K562 (cell line): Measurements from ENCODE around the gene AMBRA1. TPM values are rescaled to one million over a fixed set of nuclear protein-coding genes. Genes with fewer than 3 reads are reported as not detected.

Experiments used
- ATAC-seq: fragments of 200-7000 bp; cut with Tn5 transposase; 3 replicates; pipeline ENCODE4 v1.9.1; 2020; ENCODE audit warnings: moderate library complexity
- BruUV-seq: library from RNA; stranded (reverse); fragments of 400-500 nt; replicated peaks from 2 replicates; lab custom pipeline; 2021; lab: Mats Ljungman, UMichigan
- CTCF ChIA-PET: fragments of 300-600 bp; formaldehyde crosslinking; extraction: SDS; loops from one replicate; lab custom pipeline; 2021; ENCODE audit warnings: low intra/inter-chr PET ratio; lab: Yijun Ruan, JAX
- POLR2A ChIA-PET: fragments of 300-600, 350-650 bp; sonication (Branson Sonifier 250); formaldehyde crosslinking; extraction: SDS; loops from one replicate; lab custom pipeline; 2021; ENCODE audit warnings: antibody characterized with exemption, inconsistent platforms; lab: Yijun Ruan, JAX
- DNase-seq, 4 experiments: peaks; one replicate each; pipeline versions ENCODE4 v3.0.0 to v3.0.0-alpha.2; 2011 to 2018; ENCODE audit warnings: low spot score in 3 of 4, mixed read lengths in 3 of 4; ENCODE audit errors: extremely low read depth in 1 of 4
- FAIRE-seq: peaks from 2 replicates; lab custom pipeline; 2011; peaks lifted over from hg19 to GRCh38; lab: Jason Lieb, UNC
- H2AFZ ChIP-seq: 2 replicates; pipeline ENCODE4 v1.6.0; 2011; ENCODE audit warnings: low read depth, low read length, control low read depth, inconsistent platforms
- H3K27ac ChIP-seq: fragments of 200-600 bp; 3 replicates; pipeline ENCODE4 v1.8.0; 2011; ENCODE audit warnings: low read depth, mild to moderate bottlenecking, control low read depth, inconsistent platforms, low read length, moderate library complexity, mixed read lengths; ENCODE audit errors: extremely low read depth
- H3K27me3 ChIP-seq, 2 experiments: fragments of 300-600 bp in 1 of 2; 2 replicates in 1 of 2; 3 replicates in 1 of 2; pipeline versions ENCODE4 v1.6.0 to v1.8.0; 2011; ENCODE audit warnings: inconsistent platforms in 2 of 2, low read length in 2 of 2, mild to moderate bottlenecking in 1 of 2, mixed read lengths in 1 of 2, moderate library complexity in 1 of 2; ENCODE audit not compliant: control insufficient read depth in 2 of 2, insufficient read depth in 2 of 2
- H3K36me3 ChIP-seq: fragments of 300-600 bp; 3 replicates; pipeline ENCODE4 v1.8.0; 2011; ENCODE audit warnings: mild to moderate bottlenecking, low read length, inconsistent platforms; ENCODE audit not compliant: control insufficient read depth, insufficient read depth
- H3K4me1 ChIP-seq, 2 experiments: fragments of 200-600 bp in 1 of 2; replicated peaks in 1 of 2; 2 replicates in 1 of 2; 3 replicates in 1 of 2; pipeline versions ENCODE4 v1.5.1 to v1.8.0; 2011; ENCODE audit warnings: inconsistent platforms in 2 of 2, low read length in 2 of 2, mild to moderate bottlenecking in 1 of 2, mixed read lengths in 1 of 2, moderate library complexity in 1 of 2; ENCODE audit not compliant: control insufficient read depth in 2 of 2, insufficient read depth in 2 of 2
- H3K4me2 ChIP-seq: 2 replicates; pipeline ENCODE4 v1.6.1; 2011; ENCODE audit warnings: low read length, control low read depth, inconsistent platforms, mixed read lengths; ENCODE audit not compliant: insufficient read depth
- H3K4me3 ChIP-seq: fragments of 200-600 bp; sonication (generic), shearing (Covaris generic); 2 replicates; pipeline ENCODE4 v1.5.1; 2016; ENCODE audit warnings: control low read depth, inconsistent platforms
- H3K79me2 ChIP-seq: fragments of 200-600 bp; 3 replicates; pipeline ENCODE4 v1.8.0; 2011; ENCODE audit warnings: low read length, inconsistent platforms; ENCODE audit not compliant: control insufficient read depth, insufficient read depth
- H3K9ac ChIP-seq, 2 experiments: 2 replicates each; pipeline versions ENCODE4 v1.6.0 to v1.6.1; 2011; ENCODE audit warnings: low read depth in 2 of 2, low read length in 2 of 2, control low read depth in 1 of 2, inconsistent platforms in 1 of 2, mild to moderate bottlenecking in 1 of 2, mixed read lengths in 1 of 2; ENCODE audit not compliant: insufficient read depth in 1 of 2
- H3K9me1 ChIP-seq: one replicate; pipeline ENCODE4 v1.6.0; 2011; ENCODE audit warnings: inconsistent platforms, mild to moderate bottlenecking, low read length, moderate library complexity; ENCODE audit not compliant: control insufficient read depth, insufficient read depth
- H3K9me3 ChIP-seq: replicated peaks from 2 replicates; pipeline ENCODE4 v1.5.1; 2011; ENCODE audit warnings: low read depth, low read length, inconsistent platforms; ENCODE audit not compliant: control insufficient read depth, insufficient read depth
- H4K20me1 ChIP-seq: replicated peaks from 2 replicates; pipeline ENCODE4 v1.6.1; 2011; ENCODE audit warnings: low read length, inconsistent platforms, mixed read lengths; ENCODE audit not compliant: control insufficient read depth, insufficient read depth
- ASH1L ChIP-seq: fragments of 450-650 bp; IDR thresholded peaks from 2 replicates; pipeline ENCODE4 v1.6.1; 2018; ENCODE audit warnings: borderline replicate concordance, mild to moderate bottlenecking, low read depth; ENCODE audit not compliant: partially characterized antibody
- C11orf30 ChIP-seq: fragments of 450-650 bp; IDR thresholded peaks from 2 replicates; pipeline ENCODE4 v1.6.1; 2016; ENCODE audit warnings: low read depth, mild to moderate bottlenecking
- CHD1 ChIP-seq: fragments of 200-600 bp; sonication (generic); IDR thresholded peaks from one replicate; pipeline ENCODE4 v1.6.1; 2012; ENCODE audit warnings: mild to moderate bottlenecking, moderate library complexity, low read length, inconsistent platforms
- CXXC5 ChIP-seq: fragments of 250-450 bp; sonication (Bioruptor Pico); IDR thresholded peaks from 2 replicates; pipeline ENCODE4 v1.8.0; 2022; ENCODE audit warnings: inconsistent platforms, mild to moderate bottlenecking, moderate library complexity
- DDX20 ChIP-seq: fragments of 450-650 bp; IDR thresholded peaks from 2 replicates; pipeline ENCODE4 v1.6.1; 2016; ENCODE audit warnings: missing genetic modification characterization, low read depth, mild to moderate bottlenecking, missing compliant biosample characterization, moderate library complexity
- MBD2 ChIP-seq: sonication (generic); IDR thresholded peaks from 2 replicates; pipeline ENCODE4 v1.6.1; 2016; ENCODE audit warnings: low read depth, borderline replicate concordance
- MTA1 ChIP-seq: fragments of 450-650 bp; IDR thresholded peaks from 2 replicates; pipeline ENCODE4 v1.6.1; 2017; ENCODE audit warnings: borderline replicate concordance
- NCOA6 ChIP-seq: fragments of 450-650 bp; IDR thresholded peaks from 2 replicates; pipeline ENCODE4 v1.6.1; 2017; ENCODE audit warnings: mild to moderate bottlenecking
- OTX1 ChIP-seq: fragments of 450-650 bp; formaldehyde crosslinking; IDR thresholded peaks from 2 replicates; pipeline ENCODE4 v1.4.0; 2022; ENCODE audit warnings: mild to moderate bottlenecking
- PRPF4 ChIP-seq: fragments of 200-400 bp; formaldehyde crosslinking; IDR thresholded peaks from one replicate; pipeline ENCODE4 v1.6.1; 2017; ENCODE audit warnings: low read length, low read depth, mild to moderate bottlenecking; ENCODE audit not compliant: insufficient read depth, poor library complexity, severe bottlenecking
- TRIM28 ChIP-seq: fragments of 450-650 bp; IDR thresholded peaks from 2 replicates; pipeline ENCODE4 v1.6.1; 2017
- ZNF3 ChIP-seq: fragments of 250-450 bp; sonication (Bioruptor Pico); IDR thresholded peaks from 2 replicates; pipeline ENCODE4 v1.5.0; 2021; ENCODE audit warnings: mild to moderate bottlenecking, moderate library complexity
- ZNF778 ChIP-seq: fragments of 450-650 bp; formaldehyde crosslinking; IDR thresholded peaks from 2 replicates; pipeline ENCODE4 v1.4.0; 2020; ENCODE audit warnings: mild to moderate bottlenecking, moderate library complexity
- ZNF79 ChIP-seq: fragments of 250-450 bp; sonication (Bioruptor Pico); IDR thresholded peaks from 2 replicates; pipeline ENCODE4 v1.4.0; 2020; ENCODE audit warnings: low read depth, mild to moderate bottlenecking, moderate library complexity
- WGBS: fragments of 100-300 bp; shearing (Covaris generic); methylation state at CpG from one replicate; pipeline ENCODE4 v1.1.6; 2016; ENCODE audit warnings: low coverage, mixed read lengths; ENCODE audit not compliant: insufficient coverage; ENCODE audit errors: missing lambda C conversion rate; 5-methylcytosine and 5-hydroxymethylcytosine counted together
- in situ Hi-C: fragments of 300-500 bp; cut with MboI; formaldehyde crosslinking; loops from 4 replicates; pipeline ENCODE4 v1.15.0; 2018; ENCODE audit warnings: inconsistent platforms, mixed read lengths
- intact Hi-C: fragments of 100-400 bp; cut with micrococcal nuclease; formaldehyde crosslinking; loops from 2 replicates; pipeline ENCODE4 v1.14.2; 2022
- polyA plus RNA-seq, 8 experiments: library from polyadenylated mRNA; depleted of rRNA in 4 of 8; stranded (reverse) in 5 of 8; unstranded in 3 of 8; fragments of >200 nt; fragmentation: Nextera tagmentation in 2 of 8; fragmentation: Illumina TruSeq in 1 of 8; extraction: Ambion mirVana in 2 of 8; extraction: Trizol in 1 of 8; gene quantifications; 2 replicates each; pipeline versions ENCODE4 v1.2.1 to v1.2.3, GENCODE V29; 2011 to 2014; ENCODE audit warnings: inconsistent platforms in 1 of 8, missing spikeins in 1 of 8
- total RNA-seq, 7 experiments: library from RNA; depleted of rRNA in 6 of 7; stranded (reverse); fragments of >200 nt in 6 of 7; fragmentation: Illumina TruSeq in 2 of 7; extraction: Trizol in 2 of 7; gene quantifications; 2 replicates each; pipeline versions ENCODE4 v1.2.1 to v1.2.3, GENCODE V29; 2011 to 2021; ENCODE audit warnings: low replicate concordance in 1 of 7
- TF ChIP-seq, protein P1 (sequence below): fragments of 450-650 bp; formaldehyde crosslinking; IDR thresholded peaks from 2 replicates; pipeline ENCODE4 v1.4.0; 2022; ENCODE audit warnings: mild to moderate bottlenecking, moderate library complexity
- TF ChIP-seq, protein P2 (sequence below): fragments of 250-450 bp; sonication (Bioruptor Pico); IDR thresholded peaks from 2 replicates; pipeline ENCODE4 v1.5.0; 2021

The AMBRA1 gene
- total and polyA plus RNA-seq, 9 of the 15 experiments (the other 6 are each of a cell fraction or from before 2014, with no cell fraction given), result 0.15 to 24.5 (median 13.0) TPM

DNA sequence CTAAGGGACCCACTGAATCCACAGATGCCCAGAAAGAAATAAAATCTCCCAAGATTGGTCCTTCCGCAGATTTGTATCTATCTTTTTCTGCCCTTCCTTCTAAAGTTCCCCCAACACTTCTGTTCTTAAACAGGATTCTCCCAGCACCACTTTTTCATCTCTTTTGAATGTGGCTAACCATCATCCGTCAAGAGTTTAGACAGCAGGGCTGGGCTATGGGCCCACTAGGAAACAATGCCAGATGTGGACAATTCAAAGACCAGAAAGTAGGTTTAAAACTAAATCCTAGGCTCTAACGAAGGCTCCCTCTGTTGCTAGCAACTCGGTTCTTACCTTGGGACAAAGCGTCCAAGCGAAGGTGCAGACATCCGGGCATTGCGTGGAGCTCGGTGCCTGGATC is 100.0 kb downstream of the AMBRA1 start:
- no peak overlapping the region for H3K4me3 ChIP-seq
- H2AFZ ChIP-seq, result no peak overlapping the region
- POLR2A ChIA-PET, result no interaction called here
- H3K4me1 ChIP-seq, result no peaks in the 10 kb centered on the region
- BruUV-seq, result no TSS peak
- H3K4me2 ChIP-seq, result no peak overlapping the region
- no peaks in the 10 kb centered on the region for H3K9me3 ChIP-seq
- H3K79me2 ChIP-seq, result no peaks in the 10 kb centered on the region
- DNase-seq (no peak), ATAC-seq (no peak), FAIRE-seq (no peak)
- H3K9ac ChIP-seq, result no peak overlapping the region
- no peaks in the 10 kb centered on the region for H3K27me3 ChIP-seq
- in situ Hi-C loops (no loop called here), intact Hi-C loops (no loop called here)
- 94% methylated on average over 9 of the region's 9 CpGs for WGBS
- no peaks in the 10 kb centered on the region for H3K9me1 ChIP-seq
- no peaks in the 10 kb centered on the region for H4K20me1 ChIP-seq
- H3K36me3 ChIP-seq, result peaks cover 43% of the 10 kb centered on the region
- no peak overlapping the region for H3K27ac ChIP-seq
- CTCF ChIA-PET, result no interaction called here
- TF ChIP-seq PRPF4 (no peak), CHD1 (no peak), TRIM28 (no peak), DDX20 (tag) (no peak), C11orf30 (no peak), MTA1 (no peak), ASH1L (no peak), MBD2 (no peak), NCOA6 (no peak), ZNF778 (CRISPR knock-in tag) (no peak), OTX1 (CRISPR knock-in tag) (no peak), CXXC5 (CRISPR knock-in tag) (no peak), ZNF3 (no peak), ZNF79 (no peak)
- TF ChIP-seq, protein P1, sequence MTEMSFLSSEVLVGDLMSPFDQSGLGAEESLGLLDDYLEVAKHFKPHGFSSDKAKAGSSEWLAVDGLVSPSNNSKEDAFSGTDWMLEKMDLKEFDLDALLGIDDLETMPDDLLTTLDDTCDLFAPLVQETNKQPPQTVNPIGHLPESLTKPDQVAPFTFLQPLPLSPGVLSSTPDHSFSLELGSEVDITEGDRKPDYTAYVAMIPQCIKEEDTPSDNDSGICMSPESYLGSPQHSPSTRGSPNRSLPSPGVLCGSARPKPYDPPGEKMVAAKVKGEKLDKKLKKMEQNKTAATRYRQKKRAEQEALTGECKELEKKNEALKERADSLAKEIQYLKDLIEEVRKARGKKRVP (CRISPR knock-in tag), result no peak
- TF ChIP-seq, protein P2, sequence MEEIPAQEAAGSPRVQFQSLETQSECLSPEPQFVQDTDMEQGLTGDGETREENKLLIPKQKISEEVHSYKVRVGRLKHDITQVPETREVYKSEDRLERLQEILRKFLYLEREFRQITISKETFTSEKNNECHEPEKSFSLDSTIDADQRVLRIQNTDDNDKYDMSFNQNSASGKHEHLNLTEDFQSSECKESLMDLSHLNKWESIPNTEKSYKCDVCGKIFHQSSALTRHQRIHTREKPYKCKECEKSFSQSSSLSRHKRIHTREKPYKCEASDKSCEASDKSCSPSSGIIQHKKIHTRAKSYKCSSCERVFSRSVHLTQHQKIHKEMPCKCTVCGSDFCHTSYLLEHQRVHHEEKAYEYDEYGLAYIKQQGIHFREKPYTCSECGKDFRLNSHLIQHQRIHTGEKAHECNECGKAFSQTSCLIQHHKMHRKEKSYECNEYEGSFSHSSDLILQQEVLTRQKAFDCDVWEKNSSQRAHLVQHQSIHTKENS (CRISPR knock-in tag), result no peak
- TF ChIP-seq, all 486 proteins: peak for 0
